GM23338 (cell line): ENCODE data around the gene GLA. TPM values are rescaled to one million over a fixed set of nuclear protein-coding genes. Genes with fewer than 3 reads are reported as not detected.

Source experiments
- ATAC-seq: fragments of 200-7000 bp; cut with Tn5 transposase; 3 replicates; pipeline ENCODE4 v1.9.1; 2020
- DNase-seq: peaks from one replicate; pipeline ENCODE4 v3.0.0-alpha.2; 2015; ENCODE audit warnings: low spot score
- H2AFZ ChIP-seq: fragments of 200-600 bp; sonication (generic); 2 replicates; pipeline ENCODE4 v1.8.0; 2016; ENCODE audit warnings: antibody characterized with exemption, mild to moderate bottlenecking, moderate library complexity
- H3F3A ChIP-seq: fragments of 200-600 bp; sonication (generic); replicated peaks from 2 replicates; pipeline ENCODE4 v1.8.0; 2017; ENCODE audit warnings: antibody characterized with exemption, mixed run types, low read depth
- H3K27ac ChIP-seq: fragments of 200-600 bp; sonication (generic); 2 replicates; pipeline ENCODE4 v1.6.1; 2016; ENCODE audit warnings: low read depth
- H3K27me3 ChIP-seq: fragments of 200-600 bp; sonication (generic); 2 replicates; pipeline ENCODE4 v1.8.0; 2016; ENCODE audit warnings: mild to moderate bottlenecking, mixed run types, moderate library complexity; ENCODE audit not compliant: insufficient read depth
- H3K36me3 ChIP-seq: fragments of 200-600 bp; sonication (generic); 2 replicates; pipeline ENCODE4 v1.8.0; 2016; ENCODE audit warnings: mild to moderate bottlenecking; ENCODE audit not compliant: insufficient read depth
- H3K4me1 ChIP-seq: fragments of 200-600 bp; sonication (generic); 2 replicates; pipeline ENCODE4 v1.8.0; 2016; ENCODE audit warnings: mild to moderate bottlenecking, moderate library complexity; ENCODE audit not compliant: insufficient read depth
- H3K4me2 ChIP-seq: fragments of 200-600 bp; sonication (generic); 2 replicates; pipeline ENCODE4 v1.7.1; 2017; ENCODE audit warnings: mixed run types
- H3K4me3 ChIP-seq: fragments of 200-600 bp; sonication (generic); 2 replicates; pipeline ENCODE4 v1.6.1; 2016; ENCODE audit warnings: mixed run types
- H3K79me2 ChIP-seq: fragments of 200-600 bp; sonication (generic); replicated peaks from 2 replicates; pipeline ENCODE4 v1.8.0; 2017; ENCODE audit warnings: mild to moderate bottlenecking; ENCODE audit not compliant: insufficient read depth
- H3K9me2 ChIP-seq: fragments of 200-600 bp; sonication (generic); 2 replicates; pipeline ENCODE4 v1.8.0; 2017; ENCODE audit not compliant: insufficient read depth
- H4K20me1 ChIP-seq: fragments of 200-600 bp; sonication (generic); replicated peaks from 2 replicates; pipeline ENCODE4 v1.8.0; 2017; ENCODE audit warnings: mild to moderate bottlenecking; ENCODE audit not compliant: insufficient read depth
- H3K27ac Mint-ChIP-seq: 2 replicates; pipeline ENCODE4 v1.8.0; 2020; ENCODE audit warnings: inconsistent platforms, mild to moderate bottlenecking, moderate library complexity, mixed read lengths
- H3K27me3 Mint-ChIP-seq: 3 replicates; pipeline ENCODE4 v1.8.0; 2022; ENCODE audit warnings: low read depth, mild to moderate bottlenecking, moderate library complexity, mixed read lengths, inconsistent platforms; ENCODE audit not compliant: insufficient read depth, poor library complexity
- H3K36me3 Mint-ChIP-seq: 3 replicates; pipeline ENCODE4 v1.8.0; 2021; ENCODE audit warnings: low read depth, mild to moderate bottlenecking, inconsistent platforms, moderate library complexity, mixed read lengths
- H3K4me1 Mint-ChIP-seq: 3 replicates; pipeline ENCODE4 v1.8.0; 2020; ENCODE audit warnings: mild to moderate bottlenecking, inconsistent platforms, mixed read lengths
- H3K4me3 Mint-ChIP-seq: 3 replicates; pipeline ENCODE4 v1.8.0; 2021; ENCODE audit warnings: moderate library complexity, mild to moderate bottlenecking, inconsistent platforms, mixed read lengths
- H3K9me3 Mint-ChIP-seq: 3 replicates; pipeline ENCODE4 v1.8.0; 2020; ENCODE audit warnings: moderate library complexity, mild to moderate bottlenecking, inconsistent platforms, mixed read lengths
- CTCF ChIP-seq, 2 experiments: fragments of 200-600 bp in 1 of 2; sonication (generic) in 1 of 2; conservative IDR thresholded peaks; 2 replicates each; pipeline versions ENCODE4 v1.5.1 to v1.6.1; 2016 to 2017; ENCODE audit warnings: antibody characterized with exemption in 2 of 2, low read depth in 2 of 2, mild to moderate bottlenecking in 2 of 2, moderate library complexity in 1 of 2
- ETS1 ChIP-seq: IDR thresholded peaks from 2 replicates; pipeline ENCODE4 v1.6.1; 2016; ENCODE audit warnings: antibody characterized with exemption
- EZH2phosphoT487 ChIP-seq: fragments of 200-600 bp; sonication (generic); IDR thresholded peaks from one replicate; pipeline ENCODE4 v1.8.1; 2018; ENCODE audit warnings: antibody characterized with exemption; ENCODE audit not compliant: unreplicated experiment
- NANOG ChIP-seq: IDR thresholded peaks from 2 replicates; pipeline ENCODE4 v1.6.1; 2016; ENCODE audit warnings: antibody characterized with exemption, borderline replicate concordance
- POLR2AphosphoS5 ChIP-seq: IDR thresholded peaks from 2 replicates; pipeline ENCODE4 v1.6.1; 2016; ENCODE audit warnings: antibody characterized with exemption, low read depth
- STAT1 ChIP-seq: IDR thresholded peaks from one replicate; pipeline ENCODE4 v1.6.1; 2016; ENCODE audit warnings: antibody characterized with exemption; ENCODE audit not compliant: unreplicated experiment
- ZNF114 ChIP-seq: fragments of 250-450 bp; sonication (Bioruptor Pico); IDR thresholded peaks from 2 replicates; pipeline ENCODE4 v1.5.0; 2020; ENCODE audit warnings: mild to moderate bottlenecking, moderate library complexity
- ZNF462 ChIP-seq: fragments of 250-450 bp; sonication (Bioruptor Pico); IDR thresholded peaks from 2 replicates; pipeline ENCODE4 v1.5.0; 2020; ENCODE audit warnings: mild to moderate bottlenecking, moderate library complexity
- polyA plus RNA-seq: library from polyadenylated mRNA; unstranded; fragments of >200 nt; fragmentation: Nextera tagmentation; extraction: Ambion mirVana; gene quantifications from 2 replicates; pipeline ENCODE4 v1.2.1, GENCODE V29; 2016
- total RNA-seq: library from RNA; depleted of rRNA; stranded (reverse); fragments of >200 nt; shearing (Covaris generic); gene quantifications from 2 replicates; pipeline ENCODE4 v1.2.3, GENCODE V29; 2014

GLA gene
- total and polyA plus RNA-seq, 2 experiments from 2014 or later = 34.7 to 44.4 TPM

- TF ChIP-seq ZNF462 (CRISPR knock-in tag) = no peak
- no peak for TF ChIP-seq NANOG
- no peak for TF ChIP-seq ETS1
- TF ChIP-seq POLR2AphosphoS5 = no peak
- TF ChIP-seq STAT1 = no peak
- no peak for TF ChIP-seq ZNF114 (CRISPR knock-in tag)
These were observed 468 bp downstream of the GLA start (continued) for GRCh38 chrX:101407167-101407747.

GRCh38 chrX:101399825-101400224, 7.9 kb downstream of the GLA start:
- TF ChIP-seq EZH2phosphoT487 (no peak), CTCF (conservative IDR thresholded peaks at IDR 0.05; ENCODE audit: low read depth in 2 of 2) (no peak), POLR2AphosphoS5 (no peak)

More at GRCh38 chrX:101399825-101400224, 7.9 kb downstream of the GLA start:
- Histone ChIP-seq H3K27ac (no peak overlapping the region), H3K4me1 (no peaks in the 10 kb centered on the region), H3K79me2 (peaks cover 5% of the 10 kb centered on the region; the same call in 1 of the 2 replicates), H3F3A (peaks cover 9% of the 10 kb centered on the region), H3K9me2 (no peaks in the 10 kb centered on the region), H3K36me3 (peaks cover 13% of the 10 kb centered on the region; the same call in 1 of the 2 replicates), H4K20me1 (no peaks in the 10 kb centered on the region; the same call in 1 of the 2 replicates), H3K4me3 (no peak overlapping the region), H2AFZ (no peak overlapping the region), H3K27me3 (no peaks in the 10 kb centered on the region), H3K4me2 (no peak overlapping the region)
- H3K36me3 Mint-ChIP-seq = peaks cover 53% of the 10 kb centered on the region
- ATAC-seq (no peak), DNase-seq (no peak)
- H3K27me3 Mint-ChIP-seq = no peaks in the 10 kb centered on the region
- H3K4me3 Mint-ChIP-seq = no peak overlapping the region; the same call in 2 of the 3 replicates
- H3K27ac Mint-ChIP-seq = no peak overlapping the region
- no peaks in the 10 kb centered on the region for H3K4me1 Mint-ChIP-seq
- no peaks in the 10 kb centered on the region for H3K9me3 Mint-ChIP-seq
